IMR-90 (cell line): ENCODE measurements around the gene AMOTL1. TPM values are rescaled to one million over a fixed set of nuclear protein-coding genes. Genes with fewer than 3 reads are reported as not detected.

Source experiments
- ATAC-seq: fragments of 200-7000 bp; cut with Tn5 transposase; 2 replicates; pipeline ENCODE4 v1.9.1; 2020; ENCODE audit warnings: low read depth, mild to moderate bottlenecking, moderate library complexity
- BruUV-seq: library from RNA; stranded (reverse); fragments of 400-500 nt; replicated peaks from 2 replicates; lab custom pipeline; 2021; lab: Mats Ljungman, UMichigan
- CTCF ChIA-PET: fragments of 300-600 bp; formaldehyde crosslinking; extraction: SDS; loops from one replicate; lab custom pipeline; 2021; ENCODE audit warnings: antibody characterized with exemption; lab: Yijun Ruan, JAX
- POLR2A ChIA-PET: fragments of 300-600 bp; sonication (Branson Sonifier 250); formaldehyde crosslinking; loops from one replicate; lab custom pipeline; 2022; ENCODE audit warnings: antibody characterized with exemption; ENCODE audit not compliant: unreplicated experiment; lab: Charles Lee
- DNase-seq: peaks from one replicate; pipeline ENCODE4 v3.0.0; 2013
- H2AFZ ChIP-seq: replicated peaks from 2 replicates; pipeline ENCODE3; 2013; ENCODE audit warnings: low read length, mild to moderate bottlenecking; ENCODE audit not compliant: poor library complexity
- H2AK5ac ChIP-seq: 2 replicates; pipeline ENCODE4 v1.6.1; 2013; ENCODE audit warnings: low read depth, low read length, inconsistent platforms
- H2AK9ac ChIP-seq: replicated peaks from 2 replicates; pipeline ENCODE3; 2013; ENCODE audit warnings: mild to moderate bottlenecking, low read depth, low read length, moderate library complexity; ENCODE audit not compliant: poor library complexity
- H2BK120ac ChIP-seq: 2 replicates; pipeline ENCODE4 v1.6.1; 2013; ENCODE audit warnings: low read depth, low read length, inconsistent platforms
- H2BK15ac ChIP-seq: 3 replicates; pipeline ENCODE4 v1.6.1; 2013; ENCODE audit warnings: low read depth, low read length, inconsistent platforms
- H2BK20ac ChIP-seq: 2 replicates; pipeline ENCODE4 v1.6.1; 2013; ENCODE audit warnings: low read depth, mild to moderate bottlenecking, inconsistent platforms, low read length, moderate library complexity
- H2BK5ac ChIP-seq: 2 replicates; pipeline ENCODE4 v1.6.1; 2013; ENCODE audit warnings: mild to moderate bottlenecking, low read depth, low read length, inconsistent platforms; ENCODE audit not compliant: poor library complexity, severe bottlenecking
- H3K14ac ChIP-seq: replicated peaks from 2 replicates; pipeline ENCODE4 v1.6.1; 2013; ENCODE audit warnings: low read depth, low read length, inconsistent platforms
- H3K18ac ChIP-seq: 2 replicates; pipeline ENCODE4 v1.6.1; 2013; ENCODE audit warnings: low read depth, low read length, control low read depth
- H3K23ac ChIP-seq: 2 replicates; pipeline ENCODE4 v1.6.1; 2013; ENCODE audit warnings: low read depth, low read length, inconsistent platforms
- H3K27ac ChIP-seq: 2 replicates; pipeline ENCODE4 v1.5.1; 2013; ENCODE audit warnings: mild to moderate bottlenecking, control low read depth, low read length; ENCODE audit not compliant: insufficient read depth
- H3K27me3 ChIP-seq: 2 replicates; pipeline ENCODE4 v1.6.1; 2013; ENCODE audit warnings: low read length; ENCODE audit not compliant: control insufficient read depth, insufficient read depth
- H3K36me3 ChIP-seq: 2 replicates; pipeline ENCODE4 v1.6.1; 2013; ENCODE audit warnings: low read length, mixed read lengths; ENCODE audit not compliant: control insufficient read depth, insufficient read depth
- H3K4ac ChIP-seq: 2 replicates; pipeline ENCODE4 v1.6.1; 2013; ENCODE audit warnings: low read depth, low read length, inconsistent platforms
- H3K4me1 ChIP-seq: 2 replicates; pipeline ENCODE4 v1.6.1; 2013; ENCODE audit warnings: low read length, mixed read lengths; ENCODE audit not compliant: control insufficient read depth, insufficient read depth
- H3K4me2 ChIP-seq: 2 replicates; pipeline ENCODE4 v1.6.1; 2013; ENCODE audit warnings: low read depth, mild to moderate bottlenecking, control low read depth, low read length, moderate library complexity
- H3K4me3 ChIP-seq: 2 replicates; pipeline ENCODE4 v1.5.1; 2013; ENCODE audit warnings: low read depth, mild to moderate bottlenecking, control low read depth, low read length, moderate library complexity; ENCODE audit not compliant: insufficient read depth
- H3K56ac ChIP-seq: 2 replicates; pipeline ENCODE4 v1.6.1; 2013; ENCODE audit warnings: low read length, inconsistent platforms; ENCODE audit not compliant: insufficient read depth; ENCODE audit errors: extremely low read depth
- H3K79me1 ChIP-seq, 2 experiments: 2 replicates each; pipeline ENCODE4 v1.6.1; 2013; ENCODE audit warnings: low read length in 2 of 2, inconsistent platforms in 1 of 2, low read depth in 1 of 2
- H3K9ac ChIP-seq: 2 replicates; pipeline ENCODE4 v1.6.1; 2013; ENCODE audit warnings: low read depth, low read length, control low read depth
- H3K9me1 ChIP-seq: 2 replicates; pipeline ENCODE4 v1.6.1; 2013; ENCODE audit warnings: low read length, inconsistent platforms; ENCODE audit not compliant: insufficient read depth
- H3K9me3 ChIP-seq: 2 replicates; pipeline ENCODE4 v1.6.1; 2013; ENCODE audit warnings: low read length; ENCODE audit not compliant: control insufficient read depth, insufficient read depth
- H4K20me1 ChIP-seq: 2 replicates; pipeline ENCODE4 v1.6.1; 2013; ENCODE audit warnings: low read length, inconsistent platforms; ENCODE audit not compliant: insufficient read depth
- H4K5ac ChIP-seq: 2 replicates; pipeline ENCODE4 v1.6.1; 2013; ENCODE audit warnings: mild to moderate bottlenecking, low read depth, low read length, control low read depth
- H4K8ac ChIP-seq, 2 experiments: 2 replicates each; pipeline ENCODE4 v1.6.1; 2013; ENCODE audit warnings: low read depth in 2 of 2, low read length in 2 of 2, control low read depth in 1 of 2, inconsistent platforms in 1 of 2
- H4K91ac ChIP-seq: 2 replicates; pipeline ENCODE4 v1.6.1; 2013; ENCODE audit warnings: low read depth, low read length, inconsistent platforms; ENCODE audit not compliant: insufficient read depth
- MXI1 ChIP-seq: IDR thresholded peaks from 2 replicates; pipeline ENCODE4 v1.6.1; 2012; ENCODE audit warnings: low read depth, mild to moderate bottlenecking, low read length, moderate library complexity, borderline replicate concordance
- WGBS, 2 experiments: methylation state at CpG; one replicate each; pipeline versions ENCODE4 v1.1.5 to v1.1.7; 2013; ENCODE audit warnings: missing lambda C conversion rate in 2 of 2; ENCODE audit not compliant: insufficient read length in 1 of 2; ENCODE audit errors: extremely low coverage in 2 of 2; 5-methylcytosine and 5-hydroxymethylcytosine counted together
- dilution Hi-C: fragments of 300-500 bp; cut with HindIII; formaldehyde crosslinking; loops from one replicate; pipeline ENCODE4 v1.14.3; 2018; ENCODE audit warnings: low sequenced_read_pairs; ENCODE audit not compliant: unreplicated experiment
- in situ Hi-C: fragments of 300-500 bp; cut with MboI; formaldehyde crosslinking; loops from 3 replicates; pipeline ENCODE4 v1.14.3; 2019; ENCODE audit warnings: low sequenced_read_pairs, inconsistent platforms, mixed read lengths
- intact Hi-C: fragments of 100-400 bp; cut with micrococcal nuclease; formaldehyde crosslinking; loops from 2 replicates; pipeline ENCODE4 v1.10.0; 2022
- polyA plus RNA-seq, 3 experiments: library from polyadenylated mRNA; depleted of rRNA; stranded (reverse); fragments of >200 nt; gene quantifications; 2 replicates each; pipeline ENCODE4 v1.2.3, GENCODE V29; 2012; ENCODE audit warnings: low replicate concordance in 1 of 3
- total RNA-seq: library from RNA; depleted of rRNA; stranded (reverse); fragments of >200 nt; gene quantifications from 2 replicates; pipeline ENCODE4 v1.2.3, GENCODE V29; 2012

The AMOTL1 gene
- total and polyA plus RNA-seq, 2 of the 4 experiments (the other 2 are of a cell fraction), result 18.6 to 49.5 TPM

DNA sequence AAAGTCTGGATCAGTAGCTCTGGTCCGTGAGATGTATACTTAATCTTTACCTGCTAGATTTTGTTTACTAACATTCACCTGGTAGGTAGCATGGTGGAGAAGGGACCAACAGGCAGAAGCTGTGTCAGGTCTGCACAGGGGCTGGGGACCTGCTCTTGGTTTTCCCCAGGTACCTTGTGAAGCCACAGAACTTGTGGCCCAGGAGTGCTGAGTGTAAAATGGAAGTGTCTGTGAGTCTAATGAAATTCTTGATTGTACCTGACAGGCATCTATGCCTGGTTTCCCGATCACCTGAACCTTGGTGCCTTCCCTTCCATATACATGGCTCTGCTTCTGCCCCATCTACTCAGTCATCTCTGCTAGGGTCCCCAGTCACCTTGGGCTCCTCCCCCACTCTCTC lies 110.8 kb downstream of the AMOTL1 start:
- H3K27ac ChIP-seq, result no peak overlapping the region
- CTCF ChIA-PET, result no interaction called here
- H3K4ac ChIP-seq, result no peak overlapping the region
- DNase-seq (no peak), ATAC-seq (no peak)
- H3K9me3 ChIP-seq, result no peaks in the 10 kb centered on the region
- no peak overlapping the region for H4K91ac ChIP-seq
- H3K56ac ChIP-seq, result no peak overlapping the region
- no peak overlapping the region for H4K5ac ChIP-seq
- H3K4me3 ChIP-seq, result no peak overlapping the region
- intact Hi-C loops (loop anchor here (5.0 kb wide), 1 partner anchor 88 kb away; no protein-coding TSS in a partner anchor), in situ Hi-C loops (no loop called here), dilution Hi-C loops (no loop called here)
- 100% methylated on average over 1 of the region's 2 CpGs; no CpG with 5 or more reads in 1 of the 2 experiments for WGBS, 2 experiments
- no peak overlapping the region for H2BK20ac ChIP-seq
- H3K36me3 ChIP-seq, result peaks cover 49% of the 10 kb centered on the region
- no peak overlapping the region for H3K18ac ChIP-seq
- H2BK15ac ChIP-seq, result no peak overlapping the region
- no peak overlapping the region for H3K4me2 ChIP-seq
- H2AFZ ChIP-seq, result no peak overlapping the region
- no peak overlapping the region for H2BK120ac ChIP-seq
- H4K20me1 ChIP-seq, result no peaks in the 10 kb centered on the region
- no peak overlapping the region for H2AK9ac ChIP-seq
- no peak for TF ChIP-seq MXI1
- no peak overlapping the region for H2AK5ac ChIP-seq
- no peaks in the 10 kb centered on the region for H3K27me3 ChIP-seq
- H3K23ac ChIP-seq, result no peak overlapping the region
- H3K14ac ChIP-seq, result no peak overlapping the region
- POLR2A ChIA-PET, result no interaction called here
- H2BK5ac ChIP-seq, result no peak overlapping the region
- H3K79me1 ChIP-seq, result peaks cover 13 to 42% of the 10 kb centered on the region in 2 experiments; a peak in 3 of 4 replicates
- no TSS peak for BruUV-seq
- H3K4me1 ChIP-seq, result peaks cover 15% of the 10 kb centered on the region
- no peak overlapping the region for H4K8ac ChIP-seq
- no peak overlapping the region for H3K9ac ChIP-seq
- peaks cover 22% of the 10 kb centered on the region for H3K9me1 ChIP-seq
